Panc1 (cell line): ENCODE measurements around the gene PRKCQ. TPM values are rescaled to one million over a fixed set of nuclear protein-coding genes. Genes with fewer than 3 reads are reported as not detected.

Source experiments
- ATAC-seq: fragments of 200-7000 bp; cut with Tn5 transposase; 2 replicates; pipeline ENCODE4 v1.9.1; 2020; ENCODE audit warnings: mild to moderate bottlenecking, moderate library complexity
- BruUV-seq: library from RNA; stranded (reverse); fragments of 400-500 nt; replicated peaks from 2 replicates; lab custom pipeline; 2021; lab: Mats Ljungman, UMichigan
- CTCF ChIA-PET: fragments of 300-600 bp; sonication (Branson Sonifier 250); formaldehyde crosslinking; loops from one replicate; lab custom pipeline; 2022; ENCODE audit warnings: antibody characterized with exemption; lab: Charles Lee
- POLR2A ChIA-PET: fragments of 300-600 bp; sonication (Branson Sonifier 250); formaldehyde crosslinking; loops from one replicate; lab custom pipeline; 2022; ENCODE audit warnings: antibody characterized with exemption; lab: Charles Lee
- DNase-seq: peaks from one replicate; pipeline ENCODE4 v3.0.0-alpha.2; 2010; ENCODE audit warnings: low read depth, low spot score
- H3K27ac ChIP-seq: 2 replicates; pipeline ENCODE4 v1.5.1; 2011; ENCODE audit warnings: mild to moderate bottlenecking, low read length, inconsistent platforms
- H3K27me3 ChIP-seq: fragments of 200-500 bp; sonication (Bioruptor generic); 2 replicates; pipeline ENCODE4 v1.6.0; 2014; ENCODE audit warnings: low read length, inconsistent platforms; ENCODE audit not compliant: control insufficient read depth, insufficient read depth
- H3K36me3 ChIP-seq: fragments of 200-500 bp; sonication (Bioruptor generic); 2 replicates; pipeline ENCODE4 v1.5.1; 2014; ENCODE audit warnings: inconsistent platforms, mild to moderate bottlenecking, low read length, moderate library complexity; ENCODE audit not compliant: control insufficient read depth, insufficient read depth
- H3K4me1 ChIP-seq: 2 replicates; pipeline ENCODE4 v1.5.1; 2011; ENCODE audit warnings: inconsistent platforms, mild to moderate bottlenecking, low read length, moderate library complexity; ENCODE audit not compliant: control insufficient read depth, insufficient read depth
- H3K4me3 ChIP-seq, 2 experiments: 2 replicates each; pipeline ENCODE4 v1.5.1; 2011 to 2012; ENCODE audit warnings: low read depth in 2 of 2, low read length in 2 of 2, mild to moderate bottlenecking in 2 of 2, inconsistent platforms in 1 of 2, moderate library complexity in 1 of 2
- H3K9me3 ChIP-seq: fragments of 200-500 bp; sonication (Bioruptor generic); 2 replicates; pipeline ENCODE4 v1.5.1; 2014; ENCODE audit warnings: low read depth, mild to moderate bottlenecking, inconsistent platforms, low read length, moderate library complexity; ENCODE audit not compliant: control insufficient read depth, insufficient read depth
- POLR2AphosphoS5 ChIP-seq: IDR thresholded peaks from 2 replicates; pipeline ENCODE4 v1.6.1; 2012; ENCODE audit warnings: mild to moderate bottlenecking, low read depth, low read length, moderate library complexity
- SIN3A ChIP-seq: IDR thresholded peaks from 2 replicates; pipeline ENCODE4 v1.6.1; 2012; ENCODE audit warnings: low read depth, mild to moderate bottlenecking, low read length, moderate library complexity, borderline replicate concordance; ENCODE audit not compliant: insufficient read depth
- TCF7L2 ChIP-seq: IDR thresholded peaks from 2 replicates; pipeline ENCODE4 v1.6.1; 2011; ENCODE audit warnings: mild to moderate bottlenecking, low read depth, low read length, inconsistent platforms
- in situ Hi-C: cut with HindIII; loops from 2 replicates; pipeline ENCODE4 v1.10.0; 2016; ENCODE audit warnings: low sequenced_read_pairs, low pct_unique_long_range_greater_than_20kb
- intact Hi-C: fragments of 100-400 bp; cut with micrococcal nuclease; formaldehyde crosslinking; loops from one replicate; pipeline ENCODE4 v1.10.0; 2022; ENCODE audit not compliant: unreplicated experiment
- total RNA-seq: library from RNA; stranded (reverse); gene quantifications from one replicate; pipeline ENCODE4 v1.2.1, GENCODE V29; 2021; ENCODE audit not compliant: unreplicated experiment
- TF ChIP-seq, protein P1 (sequence below): fragments of 450-650 bp; IDR thresholded peaks from 2 replicates; pipeline ENCODE4 v1.5.1; 2017; ENCODE audit warnings: mild to moderate bottlenecking
- TF ChIP-seq, protein P2 (sequence below), 2 experiments: IDR thresholded peaks; 2 replicates each; pipeline ENCODE4 v1.6.1; 2011 to 2012; ENCODE audit warnings: low read depth in 2 of 2, control low read depth in 1 of 2, low read length in 1 of 2, mild to moderate bottlenecking in 1 of 2, moderate library complexity in 1 of 2; ENCODE audit not compliant: insufficient read depth in 1 of 2

PRKCQ gene
- total RNA-seq, 1 experiment from 2014 or later, result 0.23 TPM

DNA sequence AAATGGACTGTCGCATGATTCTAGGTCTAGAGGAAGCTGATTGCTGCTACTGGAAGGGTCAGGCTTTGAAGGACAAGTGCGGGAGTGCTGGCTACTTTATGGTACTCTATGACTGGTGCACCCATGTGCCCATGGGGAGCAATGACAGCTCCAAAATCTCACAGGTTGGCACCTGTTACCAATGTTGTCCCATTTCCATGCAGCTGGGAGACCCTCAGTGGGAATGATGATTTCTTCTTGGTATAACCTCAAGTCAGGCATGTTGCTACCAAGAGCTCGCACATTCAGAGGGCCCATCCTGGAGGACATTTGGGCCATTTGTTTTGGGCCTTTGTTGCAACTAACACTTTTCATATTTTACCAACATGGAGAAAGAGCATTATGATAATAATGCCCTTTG is 174.4 kb downstream of the PRKCQ start:
- in situ Hi-C loops, result no loop called here
- DNase-seq (no peak), ATAC-seq (no peak)
- Histone ChIP-seq H3K27me3 (peaks cover 2% of the 10 kb centered on the region; the same call in 1 of the 2 replicates), H3K27ac (no peak overlapping the region), H3K36me3 (no peaks in the 10 kb centered on the region), H3K9me3 (no peaks in the 10 kb centered on the region), H3K4me1 (peaks cover 3% of the 10 kb centered on the region; the same call in 1 of the 2 replicates), H3K4me3 (no peak overlapping the region)
- ChIA-PET CTCF (interaction anchor here (0.7 kb wide), 1 partner anchor 203 kb away, joined by 3 read pairs; the partner anchor contains the start of gene PFKFB3), POLR2A (no interaction called here)
- intact Hi-C loops, result no loop called here
- no peak for TF ChIP-seq POLR2AphosphoS5
- TF ChIP-seq TCF7L2, result no peak
- TF ChIP-seq SIN3A, result no peak
- TF ChIP-seq, protein P1, sequence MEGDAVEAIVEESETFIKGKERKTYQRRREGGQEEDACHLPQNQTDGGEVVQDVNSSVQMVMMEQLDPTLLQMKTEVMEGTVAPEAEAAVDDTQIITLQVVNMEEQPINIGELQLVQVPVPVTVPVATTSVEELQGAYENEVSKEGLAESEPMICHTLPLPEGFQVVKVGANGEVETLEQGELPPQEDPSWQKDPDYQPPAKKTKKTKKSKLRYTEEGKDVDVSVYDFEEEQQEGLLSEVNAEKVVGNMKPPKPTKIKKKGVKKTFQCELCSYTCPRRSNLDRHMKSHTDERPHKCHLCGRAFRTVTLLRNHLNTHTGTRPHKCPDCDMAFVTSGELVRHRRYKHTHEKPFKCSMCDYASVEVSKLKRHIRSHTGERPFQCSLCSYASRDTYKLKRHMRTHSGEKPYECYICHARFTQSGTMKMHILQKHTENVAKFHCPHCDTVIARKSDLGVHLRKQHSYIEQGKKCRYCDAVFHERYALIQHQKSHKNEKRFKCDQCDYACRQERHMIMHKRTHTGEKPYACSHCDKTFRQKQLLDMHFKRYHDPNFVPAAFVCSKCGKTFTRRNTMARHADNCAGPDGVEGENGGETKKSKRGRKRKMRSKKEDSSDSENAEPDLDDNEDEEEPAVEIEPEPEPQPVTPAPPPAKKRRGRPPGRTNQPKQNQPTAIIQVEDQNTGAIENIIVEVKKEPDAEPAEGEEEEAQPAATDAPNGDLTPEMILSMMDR, result no peak
- TF ChIP-seq, protein P2, sequence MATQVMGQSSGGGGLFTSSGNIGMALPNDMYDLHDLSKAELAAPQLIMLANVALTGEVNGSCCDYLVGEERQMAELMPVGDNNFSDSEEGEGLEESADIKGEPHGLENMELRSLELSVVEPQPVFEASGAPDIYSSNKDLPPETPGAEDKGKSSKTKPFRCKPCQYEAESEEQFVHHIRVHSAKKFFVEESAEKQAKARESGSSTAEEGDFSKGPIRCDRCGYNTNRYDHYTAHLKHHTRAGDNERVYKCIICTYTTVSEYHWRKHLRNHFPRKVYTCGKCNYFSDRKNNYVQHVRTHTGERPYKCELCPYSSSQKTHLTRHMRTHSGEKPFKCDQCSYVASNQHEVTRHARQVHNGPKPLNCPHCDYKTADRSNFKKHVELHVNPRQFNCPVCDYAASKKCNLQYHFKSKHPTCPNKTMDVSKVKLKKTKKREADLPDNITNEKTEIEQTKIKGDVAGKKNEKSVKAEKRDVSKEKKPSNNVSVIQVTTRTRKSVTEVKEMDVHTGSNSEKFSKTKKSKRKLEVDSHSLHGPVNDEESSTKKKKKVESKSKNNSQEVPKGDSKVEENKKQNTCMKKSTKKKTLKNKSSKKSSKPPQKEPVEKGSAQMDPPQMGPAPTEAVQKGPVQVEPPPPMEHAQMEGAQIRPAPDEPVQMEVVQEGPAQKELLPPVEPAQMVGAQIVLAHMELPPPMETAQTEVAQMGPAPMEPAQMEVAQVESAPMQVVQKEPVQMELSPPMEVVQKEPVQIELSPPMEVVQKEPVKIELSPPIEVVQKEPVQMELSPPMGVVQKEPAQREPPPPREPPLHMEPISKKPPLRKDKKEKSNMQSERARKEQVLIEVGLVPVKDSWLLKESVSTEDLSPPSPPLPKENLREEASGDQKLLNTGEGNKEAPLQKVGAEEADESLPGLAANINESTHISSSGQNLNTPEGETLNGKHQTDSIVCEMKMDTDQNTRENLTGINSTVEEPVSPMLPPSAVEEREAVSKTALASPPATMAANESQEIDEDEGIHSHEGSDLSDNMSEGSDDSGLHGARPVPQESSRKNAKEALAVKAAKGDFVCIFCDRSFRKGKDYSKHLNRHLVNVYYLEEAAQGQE (IDR thresholded peaks at IDR 0.05; ENCODE audit: insufficient read depth in 1 of 2, low read depth in 2 of 2, low read length in 1 of 2), result no peak
- BruUV-seq, result no TSS peak

DNA sequence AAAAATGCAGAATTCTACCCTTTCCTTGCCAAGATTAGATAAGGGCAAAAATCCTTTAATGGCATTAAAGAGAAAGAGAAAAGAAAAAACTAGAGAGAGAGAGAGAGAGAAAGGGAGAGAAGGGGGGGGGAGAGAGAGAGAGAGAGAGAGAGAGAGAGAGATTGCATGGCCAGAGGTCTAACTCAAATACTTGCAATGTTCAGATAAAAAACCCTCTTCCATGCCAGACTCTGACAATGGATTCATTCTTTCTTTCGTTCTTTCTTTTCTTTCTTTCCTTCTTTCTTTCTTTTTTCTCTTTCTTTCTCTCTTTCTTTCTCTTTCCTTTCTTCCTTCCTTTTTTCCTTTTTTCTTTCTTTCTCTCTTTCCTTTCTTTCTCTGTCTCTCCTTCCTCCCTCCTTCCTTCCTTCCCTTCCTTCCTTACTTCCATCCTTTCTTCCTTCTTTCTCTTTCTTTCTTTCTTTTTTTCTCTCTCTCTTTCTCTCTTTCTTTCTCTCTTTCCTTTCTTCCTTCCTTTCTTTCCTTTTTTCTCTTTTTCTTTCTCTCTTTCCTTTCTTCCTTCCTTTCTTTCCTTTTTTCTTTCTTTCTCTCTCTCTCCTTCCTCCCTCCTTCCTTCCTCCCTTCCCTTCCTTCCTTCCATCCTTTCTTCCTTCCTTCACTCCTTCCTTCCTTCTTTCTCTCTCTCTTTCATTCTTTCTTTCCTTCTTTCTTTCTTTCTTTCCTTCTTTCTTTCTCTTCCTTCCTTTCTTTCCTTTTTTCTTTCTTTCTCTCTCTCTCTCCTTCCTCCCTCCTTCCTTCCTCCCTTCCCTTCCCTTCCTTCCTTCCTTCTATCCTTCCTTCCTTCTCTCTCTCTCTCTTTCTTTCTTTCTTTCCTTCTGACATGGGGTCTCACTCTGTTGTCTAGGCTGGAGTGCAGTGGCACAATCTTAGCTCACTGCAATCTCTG is 175.7 kb downstream of the PRKCQ start:
- H3K4me1 ChIP-seq, result peaks cover 3% of the 10 kb centered on the region; the same call in 1 of the 2 replicates
- no peak overlapping the region for H3K4me3 ChIP-seq
- intact Hi-C loops (no loop called here), in situ Hi-C loops (no loop called here)
- no peaks in the 10 kb centered on the region for H3K9me3 ChIP-seq
- DNase-seq (no peak), ATAC-seq (no peak)
- ChIA-PET CTCF (no interaction called here), POLR2A (no interaction called here)
- no TSS peak for BruUV-seq
- TF ChIP-seq POLR2AphosphoS5, result no peak
- TF ChIP-seq, protein P1, result no peak
- TF ChIP-seq TCF7L2, result no peak
- TF ChIP-seq, protein P2 (IDR thresholded peaks at IDR 0.05; ENCODE audit: insufficient read depth in 1 of 2, low read depth in 2 of 2, low read length in 1 of 2), result no peak
- no peak for TF ChIP-seq SIN3A
- no peaks in the 10 kb centered on the region for H3K36me3 ChIP-seq
- H3K27me3 ChIP-seq, result peaks cover 2% of the 10 kb centered on the region; the same call in 1 of the 2 replicates
- H3K27ac ChIP-seq, result no peak overlapping the region
